Colonic mucosa (tissue), 4 donors: ENCODE measurements around the gene NFKBIE. TPM values are rescaled to one million over a fixed set of nuclear protein-coding genes. Genes with fewer than 3 reads are reported as not detected.
A peak's percentile ranks its signal among the peaks of the same experiment; 100 is the strongest.

ENCODE experiments used
- DNase-seq: peaks from one replicate; pipeline ENCODE4 v3.0.0-alpha.2; 2020
- H3K27ac ChIP-seq: fragments of 200-600 bp; one replicate; pipeline ENCODE4 v1.8.0; 2021
- H3K27me3 ChIP-seq: fragments of 200-600 bp; one replicate; pipeline ENCODE4 v1.8.0; 2021
- H3K36me3 ChIP-seq: fragments of 200-600 bp; one replicate; pipeline ENCODE4 v1.8.0; 2021
- H3K4me1 ChIP-seq: fragments of 200-600 bp; one replicate; pipeline ENCODE4 v1.8.0; 2021; ENCODE audit warnings: mild to moderate bottlenecking
- H3K4me3 ChIP-seq: fragments of 200-600 bp; one replicate; pipeline ENCODE4 v1.8.0; 2021
- H3K9ac ChIP-seq, 2 donors: one replicate each; pipeline ENCODE4 v1.7.0; 2013; ENCODE audit warnings: control low read depth in 2 of 2, low read depth in 2 of 2, low read length in 2 of 2
- H3K9me3 ChIP-seq: fragments of 200-600 bp; one replicate; pipeline ENCODE4 v1.8.0; 2021
- intact Hi-C: fragments of 100-400 bp; cut with DNase I; formaldehyde crosslinking; loops from one replicate; pipeline ENCODE4 v1.14.1; 2022
- total RNA-seq, 2 donors: library from RNA; stranded (reverse); fragmentation: NEBNext Ultra II Directional in 1 of 2; extraction: Animal tissue kit (Norgen Biotek cat#: 25700) in 1 of 2; gene quantifications; one replicate each; pipeline ENCODE4 v1.2.1, GENCODE V29; 2021
- TF ChIP-seq, protein P1 (sequence below): fragments of 200-600 bp; IDR thresholded peaks from one replicate; pipeline ENCODE4 v1.8.0; 2022; ENCODE audit warnings: antibody characterized with exemption, mild to moderate bottlenecking
- donor health status: healthy.
- donor health status: DM: no; HTN: no; CAD: no.
- donor health status: DM: no; HTN: no; CAD: no.

NFKBIE gene
- total RNA-seq, 2 donors from 2014 or later: 11.9 to 18.8 TPM

DNA sequence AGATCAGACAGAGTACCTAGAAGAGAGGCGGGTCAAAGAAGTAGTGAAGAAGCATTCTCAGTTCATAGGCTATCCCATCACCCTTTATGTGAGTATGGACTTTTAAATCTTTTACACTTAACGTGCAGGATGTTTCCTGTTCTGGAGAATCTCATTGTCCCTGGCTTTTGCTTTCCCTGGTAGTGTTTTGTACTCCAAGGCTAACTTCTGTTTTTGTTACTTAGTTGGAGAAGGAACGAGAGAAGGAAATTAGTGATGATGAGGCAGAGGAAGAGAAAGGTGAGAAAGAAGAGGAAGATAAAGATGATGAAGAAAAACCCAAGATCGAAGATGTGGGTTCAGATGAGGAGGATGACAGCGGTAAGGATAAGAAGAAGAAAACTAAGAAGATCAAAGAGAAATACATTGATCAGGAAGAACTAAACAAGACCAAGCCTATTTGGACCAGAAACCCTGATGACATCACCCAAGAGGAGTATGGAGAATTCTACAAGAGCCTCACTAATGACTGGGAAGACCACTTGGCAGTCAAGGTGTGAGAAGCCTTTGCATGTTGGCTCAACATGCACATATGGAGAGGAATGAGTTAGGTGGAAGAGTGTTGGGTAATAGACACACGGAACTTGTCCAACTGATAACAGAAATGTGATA is 15.2 kb downstream of the NFKBIE start:
- Histone ChIP-seq H3K9ac (no peak overlapping the region), H3K36me3 (peaks cover 32% of the 10 kb centered on the region), H3K27ac (no peak overlapping the region), H3K4me3 (no peak overlapping the region), H3K4me1 (peaks cover 4% of the 10 kb centered on the region), H3K27me3 (no peaks in the 10 kb centered on the region), H3K9me3 (no peaks in the 10 kb centered on the region)
- TF ChIP-seq, protein P1, sequence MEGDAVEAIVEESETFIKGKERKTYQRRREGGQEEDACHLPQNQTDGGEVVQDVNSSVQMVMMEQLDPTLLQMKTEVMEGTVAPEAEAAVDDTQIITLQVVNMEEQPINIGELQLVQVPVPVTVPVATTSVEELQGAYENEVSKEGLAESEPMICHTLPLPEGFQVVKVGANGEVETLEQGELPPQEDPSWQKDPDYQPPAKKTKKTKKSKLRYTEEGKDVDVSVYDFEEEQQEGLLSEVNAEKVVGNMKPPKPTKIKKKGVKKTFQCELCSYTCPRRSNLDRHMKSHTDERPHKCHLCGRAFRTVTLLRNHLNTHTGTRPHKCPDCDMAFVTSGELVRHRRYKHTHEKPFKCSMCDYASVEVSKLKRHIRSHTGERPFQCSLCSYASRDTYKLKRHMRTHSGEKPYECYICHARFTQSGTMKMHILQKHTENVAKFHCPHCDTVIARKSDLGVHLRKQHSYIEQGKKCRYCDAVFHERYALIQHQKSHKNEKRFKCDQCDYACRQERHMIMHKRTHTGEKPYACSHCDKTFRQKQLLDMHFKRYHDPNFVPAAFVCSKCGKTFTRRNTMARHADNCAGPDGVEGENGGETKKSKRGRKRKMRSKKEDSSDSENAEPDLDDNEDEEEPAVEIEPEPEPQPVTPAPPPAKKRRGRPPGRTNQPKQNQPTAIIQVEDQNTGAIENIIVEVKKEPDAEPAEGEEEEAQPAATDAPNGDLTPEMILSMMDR: no peak
- no peak for DNase-seq
- intact Hi-C loops: no loop called here

DNA sequence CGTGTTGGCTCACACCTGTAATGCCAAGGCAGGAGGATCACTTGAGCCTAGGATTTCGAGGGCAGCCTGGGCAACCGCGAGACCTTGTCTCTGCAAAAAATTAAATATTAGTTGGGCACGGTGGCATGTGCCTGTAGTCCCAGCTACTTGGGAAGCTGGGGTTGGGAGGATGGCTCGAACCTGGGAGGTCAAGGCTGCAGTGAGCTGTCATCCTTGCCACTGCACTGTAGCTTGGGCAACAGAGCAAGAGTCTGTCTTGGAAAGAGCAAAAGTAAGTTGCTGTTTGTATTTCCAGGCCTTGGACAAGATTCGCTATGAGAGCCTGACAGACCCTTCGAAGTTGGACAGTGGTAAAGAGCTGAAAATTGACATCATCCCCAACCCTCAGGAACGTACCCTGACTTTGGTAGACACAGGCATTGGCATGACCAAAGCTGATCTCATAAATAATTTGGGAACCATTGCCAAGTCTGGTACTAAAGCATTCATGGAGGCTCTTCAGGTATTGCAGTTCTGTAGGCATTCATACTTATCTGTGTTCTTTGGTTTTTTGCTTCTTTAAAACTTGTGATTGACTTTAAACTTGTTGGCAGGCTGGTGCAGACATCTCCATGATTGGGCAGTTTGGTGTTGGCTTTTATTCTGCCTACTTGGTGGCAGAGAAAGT is 16.1 kb downstream of the NFKBIE start:
- Histone ChIP-seq H3K36me3 (peaks cover 25% of the 10 kb centered on the region), H3K9ac (no peak overlapping the region), H3K27ac (no peak overlapping the region), H3K4me1 (peaks cover 4% of the 10 kb centered on the region), H3K27me3 (no peaks in the 10 kb centered on the region), H3K9me3 (no peaks in the 10 kb centered on the region), H3K4me3 (peak overlapping the region; percentile 91)
- no peak for DNase-seq
- TF ChIP-seq, protein P1: no peak
- intact Hi-C loops: no loop called here

- Histone ChIP-seq H3K4me3 (peak overlapping the region; percentile 91), H3K27ac (peak overlapping the region; percentile 97), H3K36me3 (peaks cover 22% of the 10 kb centered on the region)
Measured at GRCh38 chr6:44248579-44248978, 16.8 kb downstream of the NFKBIE start.

GRCh38 chr6:44247338-44248302 is 17.7 kb downstream of the NFKBIE start:
- DNase-seq: peak; percentile 88
- intact Hi-C loops: no loop called here
- H3K36me3 ChIP-seq: peaks cover 22% of the 10 kb centered on the region
- H3K27ac ChIP-seq: peak overlapping the region; percentile 97
- no peaks in the 10 kb centered on the region for H3K27me3 ChIP-seq
- H3K4me1 ChIP-seq: peaks cover 4% of the 10 kb centered on the region
- H3K4me3 ChIP-seq: peak overlapping the region; percentile 91
- TF ChIP-seq, protein P1: no peak
- H3K9me3 ChIP-seq: no peaks in the 10 kb centered on the region
- peak overlapping the region; percentile 71 to 100 for H3K9ac ChIP-seq

More at GRCh38 chr6:44248579-44248978, 16.8 kb downstream of the NFKBIE start:
- Histone ChIP-seq H3K4me1 (peaks cover 4% of the 10 kb centered on the region), H3K9ac (peak overlapping the region in 1 of 2 donors; percentile 100), H3K9me3 (no peaks in the 10 kb centered on the region), H3K27me3 (no peaks in the 10 kb centered on the region)
- TF ChIP-seq, protein P1: no peak
- DNase-seq: no peak
- intact Hi-C loops: no loop called here

GRCh38 chr6:44246663-44247337 is 18.6 kb downstream of the NFKBIE start, which contains the start of gene HSP90AB1:
HSP90AB1 (plus strand) TSS chr6:44247101; CDS start chr6:44248630, 1,529 bp downstream.
- intact Hi-C loops: no loop called here
- TF ChIP-seq, protein P1: no peak

More at GRCh38 chr6:44246663-44247337, 18.6 kb downstream of the NFKBIE start, which contains the start of gene HSP90AB1:
- peaks cover 19% of the 10 kb centered on the region for H3K36me3 ChIP-seq
- H3K27ac ChIP-seq: peak within 1 kb of the TSS; percentile 97
- no peaks in the 10 kb centered on the region for H3K9me3 ChIP-seq
- H3K4me1 ChIP-seq: peaks cover 4% of the 10 kb centered on the region
- no peaks in the 10 kb centered on the region for H3K27me3 ChIP-seq
- peak; percentile 98 for DNase-seq
- H3K9ac ChIP-seq: peak within 1 kb of the TSS; percentile 91 to 100
- H3K4me3 ChIP-seq: peak within 1 kb of the TSS; percentile 91
